ENCODE results near the gene ANKS6.

Gene ANKS6

GRCh38 chr9:98719055-98719454 lies 77.3 kb downstream of the ANKS6 start:
- Histone ChIP-seq H3K4me1 (ENCODE audit: control insufficient read depth, low read length) (no peaks in the 10 kb centered on the region), H3K9me3 (ENCODE audit: control insufficient read depth, insufficient read depth, low read length) (no peaks in the 10 kb centered on the region), H3K27me3 (ENCODE audit: control insufficient read depth, low read length) (peaks cover 20% of the 10 kb centered on the region)

DNA sequence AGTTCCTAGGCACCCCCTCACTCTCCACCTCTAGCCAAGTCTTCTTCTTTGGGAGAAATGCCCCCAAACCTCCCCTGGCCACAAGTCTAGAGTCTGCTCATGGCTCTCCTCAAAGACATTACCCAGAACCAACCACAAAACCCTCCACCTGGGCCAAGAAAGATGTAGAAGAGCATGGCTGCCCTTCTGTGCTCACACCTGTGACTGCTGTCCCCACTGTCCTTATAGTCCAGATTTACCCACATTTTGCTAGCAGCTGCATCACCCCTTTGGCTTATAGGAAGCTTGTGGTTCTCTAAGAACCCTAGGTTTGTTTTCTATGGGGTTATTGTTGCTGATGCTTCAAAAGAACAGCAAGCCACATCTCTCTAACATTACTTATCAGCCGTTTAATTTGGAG lies 81.5 kb downstream of the ANKS6 start:
- no peaks in the 10 kb centered on the region for H4K20me1 ChIP-seq (ENCODE audit: control insufficient read depth, insufficient read depth, low read depth, low read length)
- no peak for TF ChIP-seq EZH2phosphoT487 (IDR thresholded peaks at IDR 0.05; ENCODE audit: borderline replicate concordance, low read length)
- TF ChIP-seq CTCF (IDR thresholded peaks at IDR 0.05; ENCODE audit: low read depth, low read length, poor library complexity, severe bottlenecking): no peak

More at GRCh38 chr9:98719055-98719454, 77.3 kb downstream of the ANKS6 start:
- H3K27ac ChIP-seq (ENCODE audit: low read depth, low read length): no peak overlapping the region
- TF ChIP-seq EZH2phosphoT487 (IDR thresholded peaks at IDR 0.05; ENCODE audit: borderline replicate concordance, low read length): no peak
- TF ChIP-seq CTCF (IDR thresholded peaks at IDR 0.05; ENCODE audit: low read depth, low read length, poor library complexity, severe bottlenecking): no peak
- no peak overlapping the region for H3K4me2 ChIP-seq (ENCODE audit: low read length)
- no peaks in the 10 kb centered on the region for H3K9me2 ChIP-seq (replicated peaks; ENCODE audit: control insufficient read depth, low read length)
- H3F3A ChIP-seq (ENCODE audit: control insufficient read depth, insufficient read depth): no peaks in the 10 kb centered on the region
- no peaks in the 10 kb centered on the region for H3K36me3 ChIP-seq (ENCODE audit: control insufficient read depth, low read length)
- no peaks in the 10 kb centered on the region for H4K20me1 ChIP-seq (ENCODE audit: control insufficient read depth, insufficient read depth, low read depth, low read length)
- no peak overlapping the region for H3K4me3 ChIP-seq (ENCODE audit: low read length)
- H3K79me2 ChIP-seq (ENCODE audit: control insufficient read depth, low read length): no peaks in the 10 kb centered on the region

GRCh38 chr9:98712987-98713386 lies 83.4 kb downstream of the ANKS6 start:
- Histone ChIP-seq H3K4me3 (ENCODE audit: low read length) (no peak overlapping the region), H3K9me2 (replicated peaks; ENCODE audit: control insufficient read depth, low read length) (no peaks in the 10 kb centered on the region), H3K9me3 (ENCODE audit: control insufficient read depth, insufficient read depth, low read length) (no peaks in the 10 kb centered on the region), H3K79me2 (ENCODE audit: control insufficient read depth, low read length) (no peaks in the 10 kb centered on the region), H3K4me2 (ENCODE audit: low read length) (no peak overlapping the region), H3K4me1 (ENCODE audit: control insufficient read depth, low read length) (no peaks in the 10 kb centered on the region), H3F3A (ENCODE audit: control insufficient read depth, insufficient read depth) (no peaks in the 10 kb centered on the region), H3K36me3 (ENCODE audit: control insufficient read depth, low read length) (no peaks in the 10 kb centered on the region), H3K27me3 (ENCODE audit: control insufficient read depth, low read length) (peaks cover 16% of the 10 kb centered on the region), H4K20me1 (ENCODE audit: control insufficient read depth, insufficient read depth, low read depth, low read length) (no peaks in the 10 kb centered on the region), H3K27ac (ENCODE audit: low read depth, low read length) (no peak overlapping the region)
- no peak for TF ChIP-seq EZH2phosphoT487 (IDR thresholded peaks at IDR 0.05; ENCODE audit: borderline replicate concordance, low read length)

More for the DNA sequence above, 81.5 kb downstream of the ANKS6 start:
- Histone ChIP-seq H3K27me3 (ENCODE audit: control insufficient read depth, low read length) (peaks cover 20% of the 10 kb centered on the region), H3K4me2 (ENCODE audit: low read length) (no peak overlapping the region), H3K27ac (ENCODE audit: low read depth, low read length) (no peak overlapping the region), H3K4me3 (ENCODE audit: low read length) (no peak overlapping the region), H3K9me3 (ENCODE audit: control insufficient read depth, insufficient read depth, low read length) (no peaks in the 10 kb centered on the region), H3K79me2 (ENCODE audit: control insufficient read depth, low read length) (no peaks in the 10 kb centered on the region), H3F3A (ENCODE audit: control insufficient read depth, insufficient read depth) (no peaks in the 10 kb centered on the region), H3K9me2 (replicated peaks; ENCODE audit: control insufficient read depth, low read length) (no peaks in the 10 kb centered on the region), H3K4me1 (ENCODE audit: control insufficient read depth, low read length) (no peaks in the 10 kb centered on the region), H3K36me3 (ENCODE audit: control insufficient read depth, low read length) (no peaks in the 10 kb centered on the region)

DNA sequence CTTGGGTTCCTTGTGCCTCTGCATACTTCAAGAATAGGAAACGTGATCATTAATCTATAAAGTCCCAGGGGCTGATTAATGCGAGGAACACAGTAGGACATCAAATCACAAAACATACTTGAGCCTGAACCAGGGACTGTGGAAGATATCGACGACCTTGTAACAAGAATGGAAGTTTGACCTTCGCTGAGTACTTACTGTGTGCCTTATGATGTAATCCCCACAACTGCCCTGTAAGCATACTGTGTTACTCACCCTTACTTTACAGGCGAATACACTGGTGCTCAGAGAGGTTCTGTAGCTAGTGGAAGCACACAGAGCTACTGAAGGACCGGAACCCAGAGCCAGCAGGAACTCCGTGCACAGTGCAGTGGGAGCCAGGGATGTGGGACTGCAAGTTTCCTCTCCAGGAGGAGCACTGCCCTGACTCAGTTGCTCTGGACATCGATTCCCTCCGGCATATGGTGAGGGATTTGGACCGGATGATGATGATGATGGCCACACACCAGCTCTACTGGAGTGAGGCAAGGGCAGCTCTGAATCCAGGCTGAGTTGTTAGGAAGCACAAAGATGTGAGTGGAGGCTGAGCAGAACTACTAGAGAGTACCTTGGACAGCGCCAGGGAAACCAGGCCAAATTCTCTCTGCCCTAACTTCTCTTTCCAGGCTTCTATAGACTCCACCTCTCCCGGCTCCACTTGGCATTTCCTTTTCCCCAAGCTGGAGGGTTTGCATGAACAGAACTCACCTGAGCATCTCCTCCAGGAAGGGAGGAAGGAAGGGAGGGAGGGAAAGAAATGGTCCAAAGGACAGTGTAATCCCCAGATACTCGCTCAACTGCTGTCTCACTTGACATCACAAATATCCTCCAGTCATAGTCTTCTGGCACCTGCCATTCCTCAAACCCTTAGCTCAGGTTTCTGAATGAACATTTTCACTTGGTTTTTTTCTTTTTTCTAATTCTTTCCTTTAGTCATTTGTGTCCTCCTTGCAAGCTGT lies 86.1 kb downstream of the ANKS6 start:
- peaks cover 6% of the 10 kb centered on the region; the same call in 1 of the 2 replicates for H3K27me3 ChIP-seq (ENCODE audit: control insufficient read depth, low read length)
- no peak overlapping the region for H3K4me3 ChIP-seq (ENCODE audit: low read length)
- no peaks in the 10 kb centered on the region for H3K4me1 ChIP-seq (ENCODE audit: control insufficient read depth, low read length)
- no peaks in the 10 kb centered on the region for H3K79me2 ChIP-seq (ENCODE audit: control insufficient read depth, low read length)
- no peaks in the 10 kb centered on the region for H3K9me3 ChIP-seq (ENCODE audit: control insufficient read depth, insufficient read depth, low read length)
- no peak overlapping the region for H3K4me2 ChIP-seq (ENCODE audit: low read length)
- H3K36me3 ChIP-seq (ENCODE audit: control insufficient read depth, low read length): no peaks in the 10 kb centered on the region
- no peak overlapping the region for H3K27ac ChIP-seq (ENCODE audit: low read depth, low read length)
- H4K20me1 ChIP-seq (ENCODE audit: control insufficient read depth, insufficient read depth, low read depth, low read length): no peaks in the 10 kb centered on the region
- H3F3A ChIP-seq (ENCODE audit: control insufficient read depth, insufficient read depth): no peaks in the 10 kb centered on the region
- no peaks in the 10 kb centered on the region for H3K9me2 ChIP-seq (replicated peaks; ENCODE audit: control insufficient read depth, low read length)
- no peak for TF ChIP-seq CTCF (IDR thresholded peaks at IDR 0.05; ENCODE audit: low read depth, low read length, poor library complexity, severe bottlenecking)
- no peak for TF ChIP-seq EZH2phosphoT487 (IDR thresholded peaks at IDR 0.05; ENCODE audit: borderline replicate concordance, low read length)
